NCI-H460 (cell line): ENCODE results near the gene PCMTD2. TPM values are rescaled to one million over a fixed set of nuclear protein-coding genes. Genes with fewer than 3 reads are reported as not detected.

Experiments used
- DNase-seq: peaks from one replicate; pipeline ENCODE4 v3.0.0-alpha.2; 2016; ENCODE audit warnings: low read depth; ENCODE audit errors: extremely low read depth
- total RNA-seq: library from RNA; depleted of rRNA; stranded (reverse); fragments of >200 nt; shearing (Covaris generic); gene quantifications from 2 replicates; pipeline ENCODE4 v1.2.3, GENCODE V29; 2014

Gene PCMTD2
- total RNA-seq, 1 experiment from 2014 or later: 45.1 TPM

- no peak for DNase-seq
These were observed 17.3 kb upstream of the PCMTD2 start for GRCh38 chr20:64238115-64238825.

GRCh38 chr20:64238851-64239387, 16.6 kb upstream of the PCMTD2 start:
- DNase-seq: no peak

GRCh38 chr20:64239449-64240242, 15.9 kb upstream of the PCMTD2 start:
- DNase-seq: no peak

- no peak for DNase-seq
These were observed 15.1 kb upstream of the PCMTD2 start for GRCh38 chr20:64240243-64241015.

- DNase-seq: no peak
These were observed 14.5 kb upstream of the PCMTD2 start for GRCh38 chr20:64241061-64241460.

- no peak for DNase-seq
These were observed 13.3 kb upstream of the PCMTD2 start for GRCh38 chr20:64242003-64242796.

GRCh38 chr20:64242797-64243475, 12.6 kb upstream of the PCMTD2 start:
- DNase-seq: no peak

- DNase-seq: no peak
These were observed 11.2 kb upstream of the PCMTD2 start for GRCh38 chr20:64244281-64244805.

GRCh38 chr20:64244870-64245603, 10.5 kb upstream of the PCMTD2 start:
- DNase-seq: no peak

GRCh38 chr20:64245746-64246595, 9.6 kb upstream of the PCMTD2 start:
- DNase-seq: no peak

- DNase-seq: no peak
These were observed 8.8 kb upstream of the PCMTD2 start for GRCh38 chr20:64246616-64247306.

GRCh38 chr20:64247307-64247618, 8.3 kb upstream of the PCMTD2 start:
- DNase-seq: no peak

- DNase-seq: no peak
These were observed 7.3 kb upstream of the PCMTD2 start for GRCh38 chr20:64247970-64248841.

GRCh38 chr20:64250027-64250426, 5.5 kb upstream of the PCMTD2 start:
- DNase-seq: no peak

- DNase-seq: no peak
These were observed 2.6 kb upstream of the PCMTD2 start for GRCh38 chr20:64253000-64253383.

- DNase-seq: no peak
These were observed 2.1 kb upstream of the PCMTD2 start for GRCh38 chr20:64253443-64253842.
